HepG2 (cell line): ENCODE measurements around the gene CHADL. TPM values are rescaled to one million over a fixed set of nuclear protein-coding genes. Genes with fewer than 3 reads are reported as not detected.

Experiments used
- ATAC-seq: fragments of 200-7000 bp; cut with Tn5 transposase; 3 replicates; pipeline ENCODE4 v1.9.1; 2020; ENCODE audit warnings: mild to moderate bottlenecking, moderate library complexity
- BruUV-seq: library from RNA; stranded (reverse); fragments of 400-500 nt; replicated peaks from 2 replicates; lab custom pipeline; 2021; lab: Mats Ljungman, UMichigan
- CTCF ChIA-PET: fragments of 300-600 bp; formaldehyde crosslinking; extraction: SDS; loops from one replicate; lab custom pipeline; 2021; ENCODE audit warnings: low total read pairs, inconsistent platforms, low intra/inter-chr PET ratio; lab: Yijun Ruan, JAX
- POLR2A ChIA-PET: fragments of 350-600 bp; sonication (Branson Sonifier 250); formaldehyde crosslinking; loops from one replicate; lab custom pipeline; 2020; ENCODE audit warnings: antibody characterized with exemption, inconsistent platforms; lab: Yijun Ruan, JAX
- DNase-seq: peaks from one replicate; pipeline ENCODE4 v3.0.0-alpha.2; 2015; ENCODE audit warnings: low spot score
- FAIRE-seq: peaks from 3 replicates; lab custom pipeline; 2011; peaks lifted over from hg19 to GRCh38; lab: Jason Lieb, UNC
- H2AFZ ChIP-seq: one replicate; pipeline ENCODE4 v1.6.1; 2011; ENCODE audit warnings: low read length, inconsistent platforms
- H3K27ac ChIP-seq: fragments of 300-600 bp; 3 replicates; pipeline ENCODE4 v1.8.0; 2011; ENCODE audit warnings: mixed run types, mild to moderate bottlenecking, mixed read lengths, low read length, inconsistent platforms; ENCODE audit not compliant: insufficient read depth; ENCODE audit errors: extremely low read length
- H3K27me3 ChIP-seq, 2 experiments: fragments of 200-600 bp in 1 of 2; 2 replicates in 1 of 2; 3 replicates in 1 of 2; pipeline versions ENCODE4 v1.6.0 to v1.8.0; 2011; ENCODE audit warnings: low read length in 2 of 2, mild to moderate bottlenecking in 2 of 2, moderate library complexity in 2 of 2, inconsistent platforms in 1 of 2; ENCODE audit not compliant: insufficient read depth in 2 of 2, control insufficient read depth in 1 of 2
- H3K36me3 ChIP-seq, 2 experiments: fragments of 200-600 bp in 1 of 2; replicated peaks in 1 of 2; 2 replicates in 1 of 2; 3 replicates in 1 of 2; pipeline versions ENCODE4 v1.5.1 to v1.8.0; 2011; ENCODE audit warnings: low read length in 2 of 2, inconsistent platforms in 1 of 2; ENCODE audit not compliant: insufficient read depth in 2 of 2, control insufficient read depth in 1 of 2
- H3K4me1 ChIP-seq: 2 replicates; pipeline ENCODE4 v1.5.1; 2012; ENCODE audit warnings: low read length, inconsistent platforms; ENCODE audit not compliant: insufficient read depth
- H3K4me2 ChIP-seq: 2 replicates; pipeline ENCODE4 v1.6.0; 2011; ENCODE audit warnings: low read depth, low read length, inconsistent platforms
- H3K4me3 ChIP-seq, 3 experiments: fragments of 200-600 bp in 1 of 3; sonication (generic), shearing (Covaris generic) in 1 of 3; replicated peaks in 1 of 3; 2 replicates each; pipeline ENCODE4 v1.5.1; 2011 to 2016; ENCODE audit warnings: low read length in 3 of 3, inconsistent platforms in 2 of 3, low read depth in 2 of 3, mild to moderate bottlenecking in 2 of 3, control low read depth in 1 of 3, mixed read lengths in 1 of 3; ENCODE audit not compliant: insufficient read depth in 1 of 3
- H3K79me2 ChIP-seq: one replicate; pipeline ENCODE4 v1.6.1; 2011; ENCODE audit warnings: low read length, inconsistent platforms; ENCODE audit not compliant: insufficient read depth
- H3K9ac ChIP-seq: 2 replicates; pipeline ENCODE4 v1.6.0; 2011; ENCODE audit warnings: mild to moderate bottlenecking, low read depth, low read length, inconsistent platforms; ENCODE audit not compliant: insufficient read depth
- H3K9me3 ChIP-seq: 2 replicates; pipeline ENCODE4 v1.5.1; 2012; ENCODE audit warnings: mild to moderate bottlenecking, low read length
- H4K20me1 ChIP-seq: 2 replicates; pipeline ENCODE4 v1.6.0; 2011; ENCODE audit warnings: inconsistent platforms, mild to moderate bottlenecking, low read length, moderate library complexity; ENCODE audit not compliant: insufficient read depth
- AGO2 ChIP-seq: fragments of 200-400 bp; formaldehyde crosslinking; optimal IDR thresholded peaks from 2 replicates; pipeline ENCODE3; 2017; ENCODE audit warnings: mild to moderate bottlenecking, low read depth, low read length, moderate library complexity
- HNRNPL ChIP-seq: fragments of 200-400 bp; formaldehyde crosslinking; IDR thresholded peaks from 2 replicates; pipeline ENCODE4 v1.6.1; 2017; ENCODE audit warnings: mild to moderate bottlenecking, low read depth, low read length
- KAT8 ChIP-seq: IDR thresholded peaks from 2 replicates; pipeline ENCODE4 v1.6.1; 2016; ENCODE audit warnings: missing genetic modification reagents, missing compliant biosample characterization
- NFKBIZ ChIP-seq: IDR thresholded peaks from 2 replicates; pipeline ENCODE4 v1.6.1; 2018; ENCODE audit warnings: missing genetic modification reagents, missing compliant biosample characterization
- NONO ChIP-seq, 2 experiments: fragments of 450-650 bp in 1 of 2; sonication (generic) in 1 of 2; formaldehyde crosslinking in 1 of 2; IDR thresholded peaks in 1 of 2; conservative IDR thresholded peaks in 1 of 2; 2 replicates each; pipeline versions ENCODE4 v1.6.1 to v1.8.0; 2017 to 2022; ENCODE audit warnings: mild to moderate bottlenecking in 1 of 2, missing genetic modification reagents in 1 of 2, moderate library complexity in 1 of 2
- POLR2G ChIP-seq: fragments of 200-400 bp; formaldehyde crosslinking; IDR thresholded peaks from 2 replicates; pipeline ENCODE4 v1.6.1; 2018; ENCODE audit warnings: mild to moderate bottlenecking, low read depth, low read length, moderate library complexity
- STAG1 ChIP-seq: sonication (generic); formaldehyde crosslinking; IDR thresholded peaks from 2 replicates; pipeline ENCODE4 v1.4.0; 2020; ENCODE audit warnings: missing genetic modification reagents
- ZSCAN22 ChIP-seq: sonication (generic); formaldehyde crosslinking; IDR thresholded peaks from 2 replicates; pipeline ENCODE4 v1.4.0; 2020; ENCODE audit warnings: mild to moderate bottlenecking, missing genetic modification reagents
- WGBS: methylation state at CpG from one replicate; pipeline ENCODE4 v1.1.6; 2017; ENCODE audit warnings: low lambda C conversion rate; 5-methylcytosine and 5-hydroxymethylcytosine counted together
- in situ Hi-C: cut with HindIII; loops from 2 replicates; pipeline ENCODE4 v1.10.0; 2017; ENCODE audit warnings: low pct_unique_long_range_greater_than_20kb; ENCODE audit not compliant: extremely low pct_ligation_motif_present
- intact Hi-C: fragments of 100-400 bp; cut with micrococcal nuclease; formaldehyde crosslinking; loops from one replicate; pipeline ENCODE4 v1.10.0; 2022; ENCODE audit not compliant: unreplicated experiment
- polyA plus RNA-seq, 8 experiments: library from polyadenylated mRNA; depleted of rRNA in 3 of 8; stranded (reverse) in 7 of 8; unstranded in 1 of 8; fragments of >200 nt; fragmentation: Illumina TruSeq in 4 of 8; extraction: Trizol in 4 of 8; gene quantifications; 2 replicates each; pipeline versions ENCODE4 v1.2.1 to v1.2.3, GENCODE V29; 2011 to 2016; ENCODE audit warnings: low read depth in 4 of 8, missing spikeins in 1 of 8, mixed read lengths in 1 of 8; ENCODE audit not compliant: insufficient read depth in 1 of 8
- total RNA-seq, 5 experiments: library from RNA; depleted of rRNA; stranded (reverse); fragments of >200 nt; fragmentation: Illumina TruSeq; extraction: Trizol; gene quantifications; 2 replicates each; pipeline ENCODE4 v1.2.3, GENCODE V29; 2016; ENCODE audit warnings: low read depth in 1 of 5
- TF ChIP-seq, protein P1 (sequence below): sonication (generic); formaldehyde crosslinking; IDR thresholded peaks from 2 replicates; pipeline ENCODE4 v1.4.0; 2020; ENCODE audit warnings: missing genetic modification reagents
- TF ChIP-seq, protein P2 (sequence below): IDR thresholded peaks from 2 replicates; pipeline ENCODE4 v1.6.1; 2016
- TF ChIP-seq, protein P3 (sequence below): sonication (generic); formaldehyde crosslinking; IDR thresholded peaks from 2 replicates; pipeline ENCODE4 v1.5.0; 2020; ENCODE audit warnings: mild to moderate bottlenecking, missing genetic modification reagents, moderate library complexity
- TF ChIP-seq, protein P4 (sequence below): sonication (generic); formaldehyde crosslinking; IDR thresholded peaks from 2 replicates; pipeline ENCODE4 v1.5.1; 2020; ENCODE audit warnings: mild to moderate bottlenecking, missing genetic modification reagents, moderate library complexity

The CHADL gene
- total and polyA plus RNA-seq, 2 of the 13 experiments (the other 11 are each of a cell fraction or from before 2014, with no cell fraction given): 2.8 to 8.1 TPM

DNA sequence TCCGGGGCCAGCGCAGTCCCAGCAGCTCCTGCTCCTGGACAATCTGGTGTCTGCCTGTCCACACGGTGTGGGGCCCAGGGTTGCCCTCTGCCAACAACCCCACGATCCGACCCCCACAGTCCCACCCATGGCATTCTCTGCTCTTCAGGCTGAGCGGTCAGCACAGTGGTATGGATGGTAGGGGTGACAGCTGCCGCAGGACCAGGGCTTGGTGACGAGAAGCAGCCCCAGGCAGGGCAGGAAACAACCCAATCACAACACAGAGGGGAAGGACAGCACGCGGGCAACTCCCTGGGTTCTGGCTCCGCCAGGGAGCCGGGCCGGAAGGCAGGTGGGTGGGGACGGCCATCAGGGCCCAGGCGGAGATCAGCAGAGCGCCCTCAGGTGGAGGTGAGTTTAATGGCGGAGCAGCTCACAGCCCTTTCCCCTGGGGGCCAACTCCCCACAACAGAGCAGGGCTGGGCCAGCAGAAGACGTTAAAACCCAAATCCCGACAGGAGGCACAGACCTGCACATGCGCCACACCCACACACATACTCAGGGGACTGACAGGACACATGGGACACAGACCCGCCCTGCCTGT, 5.3 kb upstream of the CHADL start:
- Histone ChIP-seq H4K20me1 (no peaks in the 10 kb centered on the region), H3K27ac (no peak overlapping the region), H3K9me3 (no peaks in the 10 kb centered on the region), H3K4me3 (no peak overlapping the region), H3K36me3 (peaks cover 32 to 40% of the 10 kb centered on the region in 2 experiments), H2AFZ (no peak overlapping the region), H3K4me1 (no peaks in the 10 kb centered on the region; the same call in 1 of the 2 replicates), H3K9ac (no peak overlapping the region), H3K4me2 (no peak overlapping the region), H3K27me3 (no peaks in the 10 kb centered on the region), H3K79me2 (no peaks in the 10 kb centered on the region)
- intact Hi-C loops: no loop called here
- TF ChIP-seq AGO2: peak; percentile 76
- TF ChIP-seq POLR2G: 0 out of 2 replicates have a peak, but pooled peaks have one; percentile 17
- no peak for TF ChIP-seq NFKBIZ
- peak; percentile 19; the same call in 1 of the 2 replicates for TF ChIP-seq STAG1 (CRISPR knock-in tag)
- TF ChIP-seq ZSCAN22 (CRISPR knock-in tag): no peak
- TF ChIP-seq HNRNPL: 0 out of 2 replicates have a peak, but pooled peaks have one; percentile 35
- TF ChIP-seq, protein P1, sequence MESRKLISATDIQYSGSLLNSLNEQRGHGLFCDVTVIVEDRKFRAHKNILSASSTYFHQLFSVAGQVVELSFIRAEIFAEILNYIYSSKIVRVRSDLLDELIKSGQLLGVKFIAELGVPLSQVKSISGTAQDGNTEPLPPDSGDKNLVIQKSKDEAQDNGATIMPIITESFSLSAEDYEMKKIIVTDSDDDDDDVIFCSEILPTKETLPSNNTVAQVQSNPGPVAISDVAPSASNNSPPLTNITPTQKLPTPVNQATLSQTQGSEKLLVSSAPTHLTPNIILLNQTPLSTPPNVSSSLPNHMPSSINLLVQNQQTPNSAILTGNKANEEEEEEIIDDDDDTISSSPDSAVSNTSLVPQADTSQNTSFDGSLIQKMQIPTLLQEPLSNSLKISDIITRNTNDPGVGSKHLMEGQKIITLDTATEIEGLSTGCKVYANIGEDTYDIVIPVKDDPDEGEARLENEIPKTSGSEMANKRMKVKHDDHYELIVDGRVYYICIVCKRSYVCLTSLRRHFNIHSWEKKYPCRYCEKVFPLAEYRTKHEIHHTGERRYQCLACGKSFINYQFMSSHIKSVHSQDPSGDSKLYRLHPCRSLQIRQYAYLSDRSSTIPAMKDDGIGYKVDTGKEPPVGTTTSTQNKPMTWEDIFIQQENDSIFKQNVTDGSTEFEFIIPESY (CRISPR knock-in tag): peak; percentile 91
- TF ChIP-seq NONO (IDR thresholded peaks at IDR 0.05): no peak
- TF ChIP-seq NONO (CRISPR knock-in tag; conservative IDR thresholded peaks at IDR 0.05): 0 out of 2 replicates have a peak, but pooled peaks have one; percentile 9
- TF ChIP-seq, protein P2, sequence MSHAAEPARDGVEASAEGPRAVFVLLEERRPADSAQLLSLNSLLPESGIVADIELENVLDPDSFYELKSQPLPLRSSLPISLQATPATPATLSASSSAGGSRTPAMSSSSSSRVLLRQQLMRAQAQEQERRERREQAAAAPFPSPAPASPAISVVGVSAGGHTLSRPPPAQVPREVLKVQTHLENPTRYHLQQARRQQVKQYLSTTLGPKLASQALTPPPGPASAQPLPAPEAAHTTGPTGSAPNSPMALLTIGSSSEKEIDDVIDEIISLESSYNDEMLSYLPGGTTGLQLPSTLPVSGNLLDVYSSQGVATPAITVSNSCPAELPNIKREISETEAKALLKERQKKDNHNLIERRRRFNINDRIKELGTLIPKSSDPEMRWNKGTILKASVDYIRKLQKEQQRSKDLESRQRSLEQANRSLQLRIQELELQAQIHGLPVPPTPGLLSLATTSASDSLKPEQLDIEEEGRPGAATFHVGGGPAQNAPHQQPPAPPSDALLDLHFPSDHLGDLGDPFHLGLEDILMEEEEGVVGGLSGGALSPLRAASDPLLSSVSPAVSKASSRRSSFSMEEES (CRISPR knock-in tag): no peak
- TF ChIP-seq, protein P3, sequence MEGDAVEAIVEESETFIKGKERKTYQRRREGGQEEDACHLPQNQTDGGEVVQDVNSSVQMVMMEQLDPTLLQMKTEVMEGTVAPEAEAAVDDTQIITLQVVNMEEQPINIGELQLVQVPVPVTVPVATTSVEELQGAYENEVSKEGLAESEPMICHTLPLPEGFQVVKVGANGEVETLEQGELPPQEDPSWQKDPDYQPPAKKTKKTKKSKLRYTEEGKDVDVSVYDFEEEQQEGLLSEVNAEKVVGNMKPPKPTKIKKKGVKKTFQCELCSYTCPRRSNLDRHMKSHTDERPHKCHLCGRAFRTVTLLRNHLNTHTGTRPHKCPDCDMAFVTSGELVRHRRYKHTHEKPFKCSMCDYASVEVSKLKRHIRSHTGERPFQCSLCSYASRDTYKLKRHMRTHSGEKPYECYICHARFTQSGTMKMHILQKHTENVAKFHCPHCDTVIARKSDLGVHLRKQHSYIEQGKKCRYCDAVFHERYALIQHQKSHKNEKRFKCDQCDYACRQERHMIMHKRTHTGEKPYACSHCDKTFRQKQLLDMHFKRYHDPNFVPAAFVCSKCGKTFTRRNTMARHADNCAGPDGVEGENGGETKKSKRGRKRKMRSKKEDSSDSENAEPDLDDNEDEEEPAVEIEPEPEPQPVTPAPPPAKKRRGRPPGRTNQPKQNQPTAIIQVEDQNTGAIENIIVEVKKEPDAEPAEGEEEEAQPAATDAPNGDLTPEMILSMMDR (CRISPR knock-in tag): peak; percentile 38
- no peak for TF ChIP-seq KAT8
- TF ChIP-seq, protein P4, sequence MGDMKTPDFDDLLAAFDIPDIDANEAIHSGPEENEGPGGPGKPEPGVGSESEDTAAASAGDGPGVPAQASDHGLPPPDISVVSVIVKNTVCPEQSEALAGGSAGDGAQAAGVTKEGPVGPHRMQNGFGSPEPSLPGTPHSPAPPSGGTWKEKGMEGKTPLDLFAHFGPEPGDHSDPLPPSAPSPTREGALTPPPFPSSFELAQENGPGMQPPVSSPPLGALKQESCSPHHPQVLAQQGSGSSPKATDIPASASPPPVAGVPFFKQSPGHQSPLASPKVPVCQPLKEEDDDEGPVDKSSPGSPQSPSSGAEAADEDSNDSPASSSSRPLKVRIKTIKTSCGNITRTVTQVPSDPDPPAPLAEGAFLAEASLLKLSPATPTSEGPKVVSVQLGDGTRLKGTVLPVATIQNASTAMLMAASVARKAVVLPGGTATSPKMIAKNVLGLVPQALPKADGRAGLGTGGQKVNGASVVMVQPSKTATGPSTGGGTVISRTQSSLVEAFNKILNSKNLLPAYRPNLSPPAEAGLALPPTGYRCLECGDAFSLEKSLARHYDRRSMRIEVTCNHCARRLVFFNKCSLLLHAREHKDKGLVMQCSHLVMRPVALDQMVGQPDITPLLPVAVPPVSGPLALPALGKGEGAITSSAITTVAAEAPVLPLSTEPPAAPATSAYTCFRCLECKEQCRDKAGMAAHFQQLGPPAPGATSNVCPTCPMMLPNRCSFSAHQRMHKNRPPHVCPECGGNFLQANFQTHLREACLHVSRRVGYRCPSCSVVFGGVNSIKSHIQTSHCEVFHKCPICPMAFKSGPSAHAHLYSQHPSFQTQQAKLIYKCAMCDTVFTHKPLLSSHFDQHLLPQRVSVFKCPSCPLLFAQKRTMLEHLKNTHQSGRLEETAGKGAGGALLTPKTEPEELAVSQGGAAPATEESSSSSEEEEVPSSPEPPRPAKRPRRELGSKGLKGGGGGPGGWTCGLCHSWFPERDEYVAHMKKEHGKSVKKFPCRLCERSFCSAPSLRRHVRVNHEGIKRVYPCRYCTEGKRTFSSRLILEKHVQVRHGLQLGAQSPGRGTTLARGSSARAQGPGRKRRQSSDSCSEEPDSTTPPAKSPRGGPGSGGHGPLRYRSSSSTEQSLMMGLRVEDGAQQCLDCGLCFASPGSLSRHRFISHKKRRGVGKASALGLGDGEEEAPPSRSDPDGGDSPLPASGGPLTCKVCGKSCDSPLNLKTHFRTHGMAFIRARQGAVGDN (CRISPR knock-in tag): peak; percentile 14; the same call in 1 of the 2 replicates
- FAIRE-seq: no peak
- ChIA-PET CTCF (interaction anchor here (0.6 kb wide), 1 partner anchor 34 kb away, joined by 3 read pairs; no protein-coding TSS in a partner anchor), POLR2A (no interaction called here)
- in situ Hi-C loops: no loop called here
- TSS peak; percentile 45 for BruUV-seq
- ATAC-seq: peak; percentile 29
- 97% methylated on average over 5 of the region's 21 CpGs for WGBS
- no peak for DNase-seq
